Astrocyte (in vitro differentiated cells and primary cell): ENCODE data around the gene DOLPP1.

Experiments
- EZH2 ChIP-seq: IDR thresholded peaks from 2 replicates; pipeline ENCODE4 v1.6.1; 2012; ENCODE audit warnings: mild to moderate bottlenecking, low read length, inconsistent platforms; ENCODE audit not compliant: insufficient read depth
- TF ChIP-seq, protein P1 (sequence below): IDR thresholded peaks from 2 replicates; pipeline ENCODE4 v1.5.1; 2011; ENCODE audit warnings: low read depth, mild to moderate bottlenecking, inconsistent platforms, low read length, moderate library complexity; ENCODE audit not compliant: insufficient read depth

DNA sequence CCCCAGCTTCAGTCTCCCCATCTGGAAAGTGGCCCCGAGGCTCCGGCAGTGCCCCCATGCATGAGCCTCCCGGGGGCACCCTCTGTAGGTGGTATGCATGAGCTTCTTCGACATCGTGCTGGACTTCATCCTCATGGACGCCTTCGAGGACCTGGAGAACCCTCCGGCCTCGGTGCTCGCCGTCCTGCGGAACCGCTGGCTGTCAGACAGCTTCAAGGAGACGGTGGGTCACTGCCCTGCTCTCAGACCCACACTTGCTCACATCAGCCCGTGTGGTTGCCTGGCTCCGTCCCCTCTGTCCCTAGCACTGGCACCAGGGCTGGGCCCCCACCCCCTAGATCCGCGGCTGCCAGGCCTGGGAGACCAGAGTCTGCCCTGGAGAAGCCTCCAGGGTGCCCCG is 12.8 kb upstream of the DOLPP1 start:
- no peak for TF ChIP-seq EZH2
- TF ChIP-seq, protein P1, sequence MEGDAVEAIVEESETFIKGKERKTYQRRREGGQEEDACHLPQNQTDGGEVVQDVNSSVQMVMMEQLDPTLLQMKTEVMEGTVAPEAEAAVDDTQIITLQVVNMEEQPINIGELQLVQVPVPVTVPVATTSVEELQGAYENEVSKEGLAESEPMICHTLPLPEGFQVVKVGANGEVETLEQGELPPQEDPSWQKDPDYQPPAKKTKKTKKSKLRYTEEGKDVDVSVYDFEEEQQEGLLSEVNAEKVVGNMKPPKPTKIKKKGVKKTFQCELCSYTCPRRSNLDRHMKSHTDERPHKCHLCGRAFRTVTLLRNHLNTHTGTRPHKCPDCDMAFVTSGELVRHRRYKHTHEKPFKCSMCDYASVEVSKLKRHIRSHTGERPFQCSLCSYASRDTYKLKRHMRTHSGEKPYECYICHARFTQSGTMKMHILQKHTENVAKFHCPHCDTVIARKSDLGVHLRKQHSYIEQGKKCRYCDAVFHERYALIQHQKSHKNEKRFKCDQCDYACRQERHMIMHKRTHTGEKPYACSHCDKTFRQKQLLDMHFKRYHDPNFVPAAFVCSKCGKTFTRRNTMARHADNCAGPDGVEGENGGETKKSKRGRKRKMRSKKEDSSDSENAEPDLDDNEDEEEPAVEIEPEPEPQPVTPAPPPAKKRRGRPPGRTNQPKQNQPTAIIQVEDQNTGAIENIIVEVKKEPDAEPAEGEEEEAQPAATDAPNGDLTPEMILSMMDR = no peak
